T-helper 1 cell (primary cell): ENCODE results near the gene NFATC3.

Experiments
- DNase-seq, 5 donors: peaks; one replicate each; pipeline ENCODE4 v3.0.0-alpha.2; 2012 to 2020

Gene NFATC3

DNA sequence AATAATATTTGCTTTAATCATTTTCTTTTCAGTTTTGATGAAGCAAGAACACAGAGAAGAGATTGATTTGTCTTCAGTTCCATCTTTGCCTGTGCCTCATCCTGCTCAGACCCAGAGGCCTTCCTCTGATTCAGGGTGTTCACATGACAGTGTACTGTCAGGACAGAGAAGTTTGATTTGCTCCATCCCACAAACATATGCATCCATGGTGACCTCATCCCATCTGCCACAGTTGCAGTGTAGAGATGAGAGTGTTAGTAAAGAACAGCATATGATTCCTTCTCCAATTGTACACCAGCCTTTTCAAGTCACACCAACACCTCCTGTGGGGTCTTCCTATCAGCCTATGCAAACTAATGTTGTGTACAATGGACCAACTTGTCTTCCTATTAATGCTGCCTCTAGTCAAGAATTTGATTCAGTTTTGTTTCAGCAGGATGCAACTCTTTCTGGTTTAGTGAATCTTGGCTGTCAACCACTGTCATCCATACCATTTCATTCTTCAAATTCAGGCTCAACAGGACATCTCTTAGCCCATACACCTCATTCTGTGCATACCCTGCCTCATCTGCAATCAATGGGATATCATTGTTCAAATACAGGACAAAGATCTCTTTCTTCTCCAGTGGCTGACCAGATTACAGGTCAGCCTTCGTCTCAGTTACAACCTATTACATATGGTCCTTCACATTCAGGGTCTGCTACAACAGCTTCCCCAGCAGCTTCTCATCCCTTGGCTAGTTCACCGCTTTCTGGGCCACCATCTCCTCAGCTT, 105.8 kb downstream of the NFATC3 start:
- no peak for DNase-seq

GRCh38 chr16:68194251-68194650, 109.1 kb downstream of the NFATC3 start:
- DNase-seq = no peak

DNA sequence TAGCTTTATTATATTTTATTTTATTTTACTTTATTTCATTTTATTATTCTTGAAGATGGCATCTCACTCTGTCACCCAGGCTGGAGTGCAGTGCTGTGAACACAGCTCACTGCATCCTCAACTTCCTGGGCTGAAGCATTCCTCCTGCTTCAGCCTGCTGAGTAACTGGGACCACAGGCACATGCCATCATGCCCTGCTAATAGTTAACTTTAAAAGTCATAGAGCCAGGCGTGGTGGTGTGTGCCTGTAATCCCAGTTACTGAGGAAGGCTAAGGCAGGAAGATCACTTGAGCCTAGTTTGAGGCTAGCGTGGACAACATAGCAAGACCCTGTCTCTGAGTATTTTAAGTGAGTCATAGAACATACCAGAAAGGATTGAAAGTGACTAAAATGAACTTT, 112.1 kb downstream of the NFATC3 start:
- no peak for DNase-seq

GRCh38 chr16:68200088-68200783, 115.1 kb downstream of the NFATC3 start:
- no peak for DNase-seq

- no peak for DNase-seq
Observed at GRCh38 chr16:68202091-68202519, 116.9 kb downstream of the NFATC3 start.

DNA sequence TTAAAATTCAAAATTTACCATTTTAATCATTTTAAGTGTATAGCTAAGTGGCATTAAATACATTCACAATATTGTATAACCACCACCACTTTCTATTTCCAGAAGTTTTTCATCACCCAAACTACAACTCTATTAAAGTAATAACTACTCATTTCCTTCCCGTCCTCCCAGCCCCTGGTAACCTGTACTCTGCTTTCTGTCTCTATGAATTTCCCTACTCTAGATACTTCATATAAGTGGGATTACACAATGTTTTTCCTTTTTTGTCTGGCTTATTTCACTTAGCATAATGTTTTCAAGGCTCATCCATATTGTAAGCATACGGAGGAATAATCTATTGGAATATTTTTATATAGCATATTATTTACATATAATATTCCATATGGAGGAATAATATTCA, 121.1 kb downstream of the NFATC3 start:
- DNase-seq = no peak

GRCh38 chr16:68214726-68215125, 129.6 kb downstream of the NFATC3 start:
- DNase-seq = no peak

DNA sequence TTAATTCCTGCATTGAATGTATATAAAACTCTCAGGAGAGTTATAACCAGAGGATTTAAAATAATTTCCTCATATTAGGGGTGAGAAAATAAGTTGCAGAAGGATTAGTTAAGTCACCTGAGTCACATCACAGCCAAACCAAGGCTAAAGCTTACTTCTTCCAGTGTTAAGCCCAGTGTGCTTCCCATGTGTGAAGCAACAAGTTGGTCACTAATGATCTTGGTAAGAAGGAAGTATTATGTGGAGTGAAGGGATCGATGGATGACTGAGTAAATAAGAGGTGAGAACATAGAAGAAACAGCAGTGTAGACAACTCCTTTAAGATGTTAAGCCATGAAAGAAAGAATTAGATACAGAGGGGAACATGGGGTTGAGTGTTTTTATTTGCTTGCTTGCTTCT, 130.1 kb downstream of the NFATC3 start:
- no peak for DNase-seq

GRCh38 chr16:68216240-68216639, 131.1 kb downstream of the NFATC3 start:
- DNase-seq = no peak

- no peak for DNase-seq
Observed at GRCh38 chr16:68217506-68217905, 132.3 kb downstream of the NFATC3 start.

- DNase-seq = no peak
Observed at GRCh38 chr16:68219725-68220351, 134.7 kb downstream of the NFATC3 start.

GRCh38 chr16:68223072-68223471, 137.9 kb downstream of the NFATC3 start:
- DNase-seq = no peak

- DNase-seq = no peak
Observed at GRCh38 chr16:68226116-68226515, 140.9 kb downstream of the NFATC3 start.

GRCh38 chr16:68227183-68227793, 142.1 kb downstream of the NFATC3 start:
- peak in 1 of 5 donors; percentile 48 for DNase-seq

GRCh38 chr16:68227850-68228553, 142.8 kb downstream of the NFATC3 start:
- no peak for DNase-seq

DNA sequence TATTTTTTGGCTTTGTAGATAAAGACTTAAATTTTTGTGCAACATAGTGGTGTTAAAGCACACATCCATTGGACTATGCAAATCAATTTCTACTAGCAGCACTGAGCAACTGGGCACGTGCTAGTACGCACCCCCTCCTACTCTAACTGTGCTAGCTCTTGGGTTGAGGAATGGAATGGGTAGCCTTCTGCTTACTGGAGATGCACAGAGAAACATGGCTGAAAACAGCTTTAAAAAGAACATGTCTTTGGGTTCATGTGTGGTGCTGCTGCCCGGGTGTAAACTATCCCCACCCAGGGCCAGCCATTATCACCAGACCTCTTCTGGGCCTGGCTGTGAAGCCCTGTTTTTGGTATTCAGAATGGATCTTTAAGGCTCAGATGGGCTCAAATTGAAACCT, 143.5 kb downstream of the NFATC3 start:
- DNase-seq = no peak

DNA sequence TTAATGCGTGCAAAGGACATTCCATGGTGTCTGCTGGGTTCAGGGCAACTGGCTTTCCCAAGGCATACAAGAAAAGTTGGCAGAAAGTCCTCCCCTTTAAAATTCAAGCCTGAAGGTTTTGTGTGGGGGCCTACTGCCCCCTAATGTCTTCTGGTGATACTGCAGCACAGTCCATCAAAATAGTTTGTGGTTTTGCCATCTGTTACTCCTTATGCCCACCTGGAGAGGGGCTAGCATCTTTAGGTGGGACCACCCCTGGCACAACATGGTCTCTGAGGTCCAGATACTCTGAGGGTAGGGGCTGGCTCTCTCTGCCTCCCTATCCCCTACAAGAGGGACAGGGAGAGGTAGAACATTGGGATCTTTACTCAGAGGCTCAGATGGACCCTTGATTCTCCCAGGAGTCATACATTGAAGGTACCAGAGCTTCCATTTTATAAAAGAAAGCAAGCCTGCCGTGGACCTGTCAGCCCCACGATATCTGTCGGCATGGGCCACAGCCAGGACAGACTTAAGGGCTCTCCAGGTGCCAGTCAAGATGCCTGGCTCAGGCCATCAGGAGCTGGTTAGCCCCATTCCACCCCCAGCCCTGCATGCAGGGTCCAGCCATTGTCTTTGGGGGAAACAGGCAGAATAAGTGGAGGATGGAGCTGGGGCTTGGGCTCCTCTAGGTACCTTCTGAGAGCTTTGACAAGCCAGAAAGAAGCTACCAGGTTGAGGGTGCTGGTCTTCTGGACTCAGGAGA, 144.4 kb downstream of the NFATC3 start:
- DNase-seq = peak in 2 of 5 donors; percentile 17 to 40

DNA sequence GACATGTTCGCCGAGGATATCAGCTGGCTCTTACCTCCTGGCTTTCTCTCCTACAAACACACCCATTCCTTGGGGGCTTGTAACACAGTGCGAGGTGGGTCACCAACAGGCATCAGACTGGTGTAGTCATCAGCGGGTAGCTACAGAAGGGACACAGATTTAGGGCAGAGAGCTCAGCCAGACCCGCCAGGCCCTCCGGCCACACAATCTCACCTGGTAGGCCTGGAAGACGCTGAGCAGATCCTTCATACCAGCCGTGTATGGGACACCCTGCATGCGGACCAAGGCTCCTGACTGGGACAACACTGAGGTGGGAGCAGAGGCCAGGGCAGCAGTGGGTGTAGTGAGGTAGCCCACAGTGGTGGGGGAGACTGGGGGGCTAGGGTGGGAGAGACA, 145.0 kb downstream of the NFATC3 start:
- DNase-seq = no peak

DNA sequence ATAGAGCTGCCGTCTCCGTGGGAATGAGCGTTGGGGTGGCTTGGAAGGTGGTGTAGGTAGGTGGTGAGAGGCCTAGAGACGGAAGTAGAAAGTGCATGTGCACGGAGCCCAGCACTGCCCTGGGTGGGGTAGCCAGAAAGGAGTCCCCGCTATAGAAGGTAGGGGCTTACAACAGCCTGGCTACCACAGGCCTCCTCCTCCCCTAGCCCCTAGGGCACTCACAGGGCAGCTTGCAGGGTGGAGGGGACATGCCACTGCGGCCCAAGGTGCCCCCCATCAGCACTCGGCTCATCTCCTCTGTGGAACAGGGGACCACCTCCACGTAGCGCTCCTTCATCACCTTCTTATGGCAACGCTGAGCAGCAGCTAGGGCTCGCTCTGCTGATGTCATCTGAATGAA, 145.8 kb downstream of the NFATC3 start:
- no peak for DNase-seq

DNA sequence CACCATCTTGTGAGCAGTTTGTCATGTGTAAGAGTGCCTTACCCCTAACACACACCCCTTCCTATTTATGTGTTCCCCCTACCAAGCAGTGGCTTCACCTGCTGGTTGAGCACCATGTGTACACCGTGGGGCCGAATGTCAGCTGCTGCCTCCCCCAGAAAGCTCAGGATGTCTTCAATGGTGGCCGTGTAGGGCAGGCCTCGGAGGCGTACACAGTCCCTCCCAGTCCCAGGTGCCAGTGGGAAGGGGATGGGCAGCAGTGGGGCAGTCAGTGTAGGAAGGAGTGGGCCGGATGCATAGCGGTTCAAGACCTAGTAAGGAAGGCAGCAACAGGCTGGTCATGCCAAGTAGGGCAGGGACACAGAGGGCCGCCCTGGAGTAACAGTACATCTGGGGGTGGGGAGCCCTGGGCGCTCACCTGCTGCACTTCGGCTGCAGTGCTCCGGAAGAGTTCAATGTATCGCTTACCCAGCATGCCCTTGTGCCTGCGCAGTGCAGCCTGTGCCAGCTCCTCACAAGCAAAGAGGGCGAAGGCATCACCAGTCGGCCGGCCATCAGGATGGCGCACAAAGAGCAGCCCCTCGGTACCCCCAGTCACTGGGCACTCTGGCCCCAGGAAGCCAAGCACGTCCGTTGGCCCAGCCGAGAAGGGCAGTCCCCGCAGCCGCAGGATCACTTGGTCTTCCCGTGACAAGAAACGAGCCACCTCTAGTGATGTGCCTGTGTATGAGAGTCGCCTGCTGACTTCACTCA, 146.4 kb downstream of the NFATC3 start:
- no peak for DNase-seq

GRCh38 chr16:68232335-68232734, 147.2 kb downstream of the NFATC3 start:
- no peak for DNase-seq
